Measurements from ENCODE around the gene SULT4A1.

SULT4A1 gene

DNA sequence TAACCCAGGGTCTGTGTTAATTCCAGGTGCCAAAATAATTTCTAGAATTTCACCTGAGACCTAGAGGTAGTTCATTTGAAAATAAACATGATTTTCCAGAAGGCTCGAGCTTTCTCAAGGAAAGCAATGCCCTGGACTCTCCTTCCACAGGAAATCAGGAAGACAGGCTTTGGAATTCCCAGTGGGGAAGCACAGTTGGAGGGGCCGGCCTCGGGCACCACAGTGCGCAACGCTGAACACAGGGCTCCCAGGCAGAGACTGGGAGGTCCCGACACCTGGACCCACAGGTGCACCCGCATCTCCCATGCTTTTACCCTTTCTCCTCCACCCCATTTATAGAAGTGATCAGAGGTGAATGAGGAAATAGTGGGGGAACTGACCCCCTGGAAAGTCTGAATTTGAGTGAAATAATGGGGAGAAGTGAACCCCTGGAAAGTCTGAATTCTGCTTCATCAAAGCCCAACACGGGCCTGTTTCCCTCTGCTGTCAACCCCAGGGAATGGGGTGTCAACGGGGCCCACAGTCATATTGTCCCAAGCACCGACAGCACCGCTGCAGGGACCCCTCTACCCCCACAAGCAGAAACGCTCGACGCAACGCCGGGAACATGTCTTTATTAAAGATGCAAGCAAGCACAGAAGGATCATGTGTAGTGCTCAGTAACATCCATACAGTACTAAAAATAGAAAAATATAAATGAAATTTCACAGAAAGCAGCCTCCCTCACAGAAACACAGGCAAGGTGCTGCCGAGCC lies 38.2 kb downstream of the SULT4A1 start:
- H3K4me2 ChIP-seq (ENCODE audit: insufficient read depth, low read length) = no peak overlapping the region
- H3K4me3 ChIP-seq (ENCODE audit: low read depth in 1 of 2, low read length in 2 of 2) = no peak overlapping the region
- H2AFZ ChIP-seq (ENCODE audit: low read depth, low read length) = no peak overlapping the region
- H3K27me3 ChIP-seq (ENCODE audit: insufficient read depth, low read length, poor library complexity) = no peaks in the 10 kb centered on the region
- H3K36me3 ChIP-seq (ENCODE audit: insufficient read depth, low read length) = no peaks in the 10 kb centered on the region
- TF ChIP-seq, protein P1, sequence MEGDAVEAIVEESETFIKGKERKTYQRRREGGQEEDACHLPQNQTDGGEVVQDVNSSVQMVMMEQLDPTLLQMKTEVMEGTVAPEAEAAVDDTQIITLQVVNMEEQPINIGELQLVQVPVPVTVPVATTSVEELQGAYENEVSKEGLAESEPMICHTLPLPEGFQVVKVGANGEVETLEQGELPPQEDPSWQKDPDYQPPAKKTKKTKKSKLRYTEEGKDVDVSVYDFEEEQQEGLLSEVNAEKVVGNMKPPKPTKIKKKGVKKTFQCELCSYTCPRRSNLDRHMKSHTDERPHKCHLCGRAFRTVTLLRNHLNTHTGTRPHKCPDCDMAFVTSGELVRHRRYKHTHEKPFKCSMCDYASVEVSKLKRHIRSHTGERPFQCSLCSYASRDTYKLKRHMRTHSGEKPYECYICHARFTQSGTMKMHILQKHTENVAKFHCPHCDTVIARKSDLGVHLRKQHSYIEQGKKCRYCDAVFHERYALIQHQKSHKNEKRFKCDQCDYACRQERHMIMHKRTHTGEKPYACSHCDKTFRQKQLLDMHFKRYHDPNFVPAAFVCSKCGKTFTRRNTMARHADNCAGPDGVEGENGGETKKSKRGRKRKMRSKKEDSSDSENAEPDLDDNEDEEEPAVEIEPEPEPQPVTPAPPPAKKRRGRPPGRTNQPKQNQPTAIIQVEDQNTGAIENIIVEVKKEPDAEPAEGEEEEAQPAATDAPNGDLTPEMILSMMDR (IDR thresholded peaks at IDR 0.05; ENCODE audit: borderline replicate concordance, extremely low read depth, low read length, poor library complexity, severe bottlenecking) = no peak
- TF ChIP-seq EZH2 (IDR thresholded peaks at IDR 0.05; ENCODE audit: borderline replicate concordance, low read depth, low read length, severe bottlenecking) = no peak
- H3K9ac ChIP-seq (ENCODE audit: low read depth, low read length) = no peak overlapping the region
- no peak for DNase-seq
- H4K20me1 ChIP-seq (ENCODE audit: insufficient read depth, low read length) = 0 out of 2 replicates have a peak, but pooled peaks cover 9% of the 10 kb centered on the region
- H3K9me3 ChIP-seq (ENCODE audit: insufficient read depth, low read length, severe bottlenecking) = no peaks in the 10 kb centered on the region
- H3K4me1 ChIP-seq (ENCODE audit: insufficient read depth, low read length) = no peaks in the 10 kb centered on the region
- ATAC-seq (ENCODE audit: insufficient read depth, low read depth) = no peak
- H3K27ac ChIP-seq (ENCODE audit: low read length) = no peak overlapping the region
- no peaks in the 10 kb centered on the region for H3K79me2 ChIP-seq (ENCODE audit: insufficient read depth, low read length)

DNA sequence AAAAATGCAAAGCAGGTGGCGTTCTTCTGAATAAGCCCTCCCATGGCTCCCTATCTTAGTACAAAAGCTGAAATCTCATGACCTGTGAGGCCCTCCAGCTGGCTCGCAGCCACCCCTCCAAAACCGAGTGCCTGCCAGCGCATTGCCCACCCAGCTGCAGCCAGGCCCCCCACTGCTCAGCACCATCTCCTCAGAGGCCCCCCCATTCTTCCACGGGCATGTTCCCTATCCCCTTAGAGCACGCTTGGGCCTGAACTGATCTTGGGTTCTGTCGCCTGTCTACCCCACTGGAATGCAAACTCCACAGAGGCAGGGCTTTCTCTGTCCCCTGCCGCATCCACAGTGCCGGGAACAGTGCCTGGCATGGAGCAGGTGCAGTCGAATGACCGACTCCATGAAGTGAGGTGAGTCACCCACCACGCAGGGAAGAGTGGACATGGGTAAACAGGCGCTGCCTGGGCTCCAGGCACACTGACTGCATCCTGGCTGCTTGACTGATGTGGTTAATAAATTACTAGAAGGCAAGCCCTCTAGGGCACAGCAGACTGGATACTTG lies 38.9 kb downstream of the SULT4A1 start:
- Histone ChIP-seq H3K27ac (ENCODE audit: low read length) (no peak overlapping the region), H3K27me3 (ENCODE audit: insufficient read depth, low read length, poor library complexity) (no peaks in the 10 kb centered on the region), H3K36me3 (ENCODE audit: insufficient read depth, low read length) (no peaks in the 10 kb centered on the region), H3K4me2 (ENCODE audit: insufficient read depth, low read length) (no peak overlapping the region), H2AFZ (ENCODE audit: low read depth, low read length) (no peak overlapping the region), H3K9ac (ENCODE audit: low read depth, low read length) (no peak overlapping the region), H3K79me2 (ENCODE audit: insufficient read depth, low read length) (no peaks in the 10 kb centered on the region), H3K4me1 (ENCODE audit: insufficient read depth, low read length) (no peaks in the 10 kb centered on the region), H3K9me3 (ENCODE audit: insufficient read depth, low read length, severe bottlenecking) (no peaks in the 10 kb centered on the region), H3K4me3 (ENCODE audit: low read depth in 1 of 2, low read length in 2 of 2) (no peak overlapping the region), H4K20me1 (ENCODE audit: insufficient read depth, low read length) (0 out of 2 replicates have a peak, but pooled peaks cover 5% of the 10 kb centered on the region)
- no peak for TF ChIP-seq EZH2 (IDR thresholded peaks at IDR 0.05; ENCODE audit: borderline replicate concordance, low read depth, low read length, severe bottlenecking)
- TF ChIP-seq, protein P1 (IDR thresholded peaks at IDR 0.05; ENCODE audit: borderline replicate concordance, extremely low read depth, low read length, poor library complexity, severe bottlenecking) = no peak
- DNase-seq (no peak), ATAC-seq (ENCODE audit: insufficient read depth, low read depth) (no peak)

DNA sequence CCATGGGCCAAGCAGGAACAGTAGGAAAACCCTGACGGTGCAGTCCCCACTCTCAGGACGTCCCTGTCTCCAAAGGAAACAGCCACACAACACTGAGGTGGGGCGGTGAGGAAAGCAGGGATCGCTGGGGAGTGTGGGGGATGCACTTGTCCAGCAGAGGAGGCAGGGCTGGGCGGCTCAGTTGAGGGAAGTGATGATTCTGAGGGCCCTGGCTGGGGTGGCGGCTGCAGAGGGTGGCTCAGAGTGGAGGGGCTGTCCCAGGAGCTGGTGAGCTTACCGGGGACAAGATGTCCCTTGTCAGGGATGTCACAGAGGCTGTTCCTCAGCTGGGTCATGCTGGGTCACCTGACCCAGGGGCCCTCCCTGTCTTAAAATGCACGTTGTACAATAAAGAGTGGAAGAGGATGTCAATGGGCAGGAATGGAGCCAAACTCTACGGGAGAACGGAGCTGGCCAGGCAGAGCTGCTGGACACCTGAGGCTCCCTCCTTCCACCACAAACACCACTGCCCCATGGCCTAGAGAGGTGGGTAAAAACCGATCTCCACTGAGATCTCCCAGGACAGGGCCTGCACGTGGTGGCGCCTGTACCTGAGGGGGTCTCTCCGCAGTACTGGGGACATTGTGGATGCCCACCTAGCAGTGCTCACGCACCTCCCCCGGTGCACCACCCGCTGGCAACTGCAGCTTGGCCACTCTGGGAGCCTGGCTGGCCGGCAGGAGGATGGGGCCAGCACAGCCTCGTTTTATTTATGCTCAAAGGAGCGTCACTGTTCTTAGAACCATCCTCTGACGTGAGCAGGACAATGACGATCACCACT lies 40.5 kb downstream of the SULT4A1 start:
- no peaks in the 10 kb centered on the region for H3K9me3 ChIP-seq (ENCODE audit: insufficient read depth, low read length, severe bottlenecking)
- no peak overlapping the region for H3K4me2 ChIP-seq (ENCODE audit: insufficient read depth, low read length)
- no peaks in the 10 kb centered on the region for H3K4me1 ChIP-seq (ENCODE audit: insufficient read depth, low read length)
- ATAC-seq (ENCODE audit: insufficient read depth, low read depth) (no peak), DNase-seq (no peak)
- no peak overlapping the region for H3K27ac ChIP-seq (ENCODE audit: low read length)
- no peak overlapping the region for H3K9ac ChIP-seq (ENCODE audit: low read depth, low read length)
- 0 out of 2 replicates have a peak, but pooled peaks cover 5% of the 10 kb centered on the region for H4K20me1 ChIP-seq (ENCODE audit: insufficient read depth, low read length)
- H2AFZ ChIP-seq (ENCODE audit: low read depth, low read length) = no peak overlapping the region
- H3K36me3 ChIP-seq (ENCODE audit: insufficient read depth, low read length) = no peaks in the 10 kb centered on the region
- no peaks in the 10 kb centered on the region for H3K27me3 ChIP-seq (ENCODE audit: insufficient read depth, low read length, poor library complexity)
- no peak overlapping the region for H3K4me3 ChIP-seq (ENCODE audit: low read depth in 1 of 2, low read length in 2 of 2)
- TF ChIP-seq, protein P1 (IDR thresholded peaks at IDR 0.05; ENCODE audit: borderline replicate concordance, extremely low read depth, low read length, poor library complexity, severe bottlenecking) = no peak
- TF ChIP-seq EZH2 (IDR thresholded peaks at IDR 0.05; ENCODE audit: borderline replicate concordance, low read depth, low read length, severe bottlenecking) = no peak
- H3K79me2 ChIP-seq (ENCODE audit: insufficient read depth, low read length) = no peaks in the 10 kb centered on the region

Data from DND-41 (cell line).